ENCODE measurements around the gene BOD1. TPM values are rescaled to one million over a fixed set of nuclear protein-coding genes. Genes with fewer than 3 reads are reported as not detected.

Gene BOD1
- total and polyA plus RNA-seq, 9 of the 15 experiments (the other 6 are each of a cell fraction or from before 2014, with no cell fraction given) = 10.1 to 31.6 (median 22.6) TPM

- TF ChIP-seq, protein P1, sequence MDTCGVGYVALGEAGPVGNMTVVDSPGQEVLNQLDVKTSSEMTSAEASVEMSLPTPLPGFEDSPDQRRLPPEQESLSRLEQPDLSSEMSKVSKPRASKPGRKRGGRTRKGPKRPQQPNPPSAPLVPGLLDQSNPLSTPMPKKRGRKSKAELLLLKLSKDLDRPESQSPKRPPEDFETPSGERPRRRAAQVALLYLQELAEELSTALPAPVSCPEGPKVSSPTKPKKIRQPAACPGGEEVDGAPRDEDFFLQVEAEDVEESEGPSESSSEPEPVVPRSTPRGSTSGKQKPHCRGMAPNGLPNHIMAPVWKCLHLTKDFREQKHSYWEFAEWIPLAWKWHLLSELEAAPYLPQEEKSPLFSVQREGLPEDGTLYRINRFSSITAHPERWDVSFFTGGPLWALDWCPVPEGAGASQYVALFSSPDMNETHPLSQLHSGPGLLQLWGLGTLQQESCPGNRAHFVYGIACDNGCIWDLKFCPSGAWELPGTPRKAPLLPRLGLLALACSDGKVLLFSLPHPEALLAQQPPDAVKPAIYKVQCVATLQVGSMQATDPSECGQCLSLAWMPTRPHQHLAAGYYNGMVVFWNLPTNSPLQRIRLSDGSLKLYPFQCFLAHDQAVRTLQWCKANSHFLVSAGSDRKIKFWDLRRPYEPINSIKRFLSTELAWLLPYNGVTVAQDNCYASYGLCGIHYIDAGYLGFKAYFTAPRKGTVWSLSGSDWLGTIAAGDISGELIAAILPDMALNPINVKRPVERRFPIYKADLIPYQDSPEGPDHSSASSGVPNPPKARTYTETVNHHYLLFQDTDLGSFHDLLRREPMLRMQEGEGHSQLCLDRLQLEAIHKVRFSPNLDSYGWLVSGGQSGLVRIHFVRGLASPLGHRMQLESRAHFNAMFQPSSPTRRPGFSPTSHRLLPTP (IDR thresholded peaks at IDR 0.05; ENCODE audit: borderline replicate concordance, extremely low read depth, insufficient read length) = no peak
- TF ChIP-seq MCM3 (IDR thresholded peaks at IDR 0.05) (no peak), ZNF764 (CRISPR knock-in tag; IDR thresholded peaks at IDR 0.05; ENCODE audit: low read depth) (no peak), KLF16 (IDR thresholded peaks at IDR 0.05) (no peak), GABPB2 (CRISPR knock-in tag; conservative IDR thresholded peaks at IDR 0.05) (no peak), NR0B1 (IDR thresholded peaks at IDR 0.05; ENCODE audit: partially characterized antibody) (no peak), ZBTB34 (CRISPR knock-in tag; IDR thresholded peaks at IDR 0.05) (no peak), MLLT1 (IDR thresholded peaks at IDR 0.05) (no peak), SMARCB1 (IDR thresholded peaks at IDR 0.05; ENCODE audit: insufficient read length, low read depth) (no peak), CXXC5 (CRISPR knock-in tag; IDR thresholded peaks at IDR 0.05) (peak; percentile 47), CCNT2 (IDR thresholded peaks at IDR 0.05; ENCODE audit: borderline replicate concordance, extremely low read depth, insufficient read length, low read depth, low read length) (peak; percentile 54), TCF7L2 (IDR thresholded peaks at IDR 0.05; ENCODE audit: low read depth, low read length) (no peak), ZNF717 (CRISPR knock-in tag; IDR thresholded peaks at IDR 0.05) (no peak), ZFP30 (CRISPR knock-in tag; IDR thresholded peaks at IDR 0.05; ENCODE audit: borderline replicate concordance) (no peak), ZNF586 (CRISPR knock-in tag; conservative IDR thresholded peaks at IDR 0.05) (no peak), HNRNPLL (IDR thresholded peaks at IDR 0.05; ENCODE audit: low read depth, low read length, poor library complexity, severe bottlenecking) (no peak), U2AF2 (optimal IDR thresholded peaks at IDR 0.05; ENCODE audit: low read depth, low read length) (no peak), ZHX1 (conservative IDR thresholded peaks at IDR 0.05; ENCODE audit: low read length) (no peak)
These were observed 420 bp downstream of the BOD1 start (continued) for GRCh38 chr5:173615884-173616576.

Data from K562 (cell line).